ENCODE results near the gene LCAT.

DNA sequence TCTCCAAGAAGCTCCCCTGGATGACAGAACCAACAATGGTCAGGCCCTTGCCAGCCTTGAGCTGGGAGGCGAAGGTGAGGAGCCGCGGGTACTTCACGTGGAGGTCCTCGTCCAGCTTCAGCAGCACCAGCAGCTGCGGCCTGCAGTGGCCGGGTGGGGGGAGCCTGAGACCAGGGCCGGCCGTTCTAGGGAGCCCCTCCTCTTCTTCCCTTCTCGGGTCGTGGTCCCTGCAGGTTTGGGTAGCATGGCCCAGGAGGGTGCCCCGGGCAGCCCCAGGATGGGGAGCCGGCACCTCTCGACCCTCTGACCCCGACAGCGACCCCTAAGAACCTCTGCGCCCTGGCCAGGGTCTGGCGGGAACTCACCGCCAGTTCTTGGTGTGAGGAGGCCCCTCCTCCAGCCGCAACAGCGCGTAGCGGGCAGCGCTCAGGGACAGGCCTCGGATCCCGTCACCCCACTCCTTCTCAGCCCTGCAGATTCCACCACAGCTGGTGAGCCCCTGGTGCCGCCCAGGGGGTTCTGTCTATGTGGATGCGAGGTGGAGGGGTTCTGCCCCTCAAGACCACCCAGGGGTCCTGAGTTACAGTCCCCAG lies 3.1 kb upstream of the LCAT start:
- TF ChIP-seq, protein P1, sequence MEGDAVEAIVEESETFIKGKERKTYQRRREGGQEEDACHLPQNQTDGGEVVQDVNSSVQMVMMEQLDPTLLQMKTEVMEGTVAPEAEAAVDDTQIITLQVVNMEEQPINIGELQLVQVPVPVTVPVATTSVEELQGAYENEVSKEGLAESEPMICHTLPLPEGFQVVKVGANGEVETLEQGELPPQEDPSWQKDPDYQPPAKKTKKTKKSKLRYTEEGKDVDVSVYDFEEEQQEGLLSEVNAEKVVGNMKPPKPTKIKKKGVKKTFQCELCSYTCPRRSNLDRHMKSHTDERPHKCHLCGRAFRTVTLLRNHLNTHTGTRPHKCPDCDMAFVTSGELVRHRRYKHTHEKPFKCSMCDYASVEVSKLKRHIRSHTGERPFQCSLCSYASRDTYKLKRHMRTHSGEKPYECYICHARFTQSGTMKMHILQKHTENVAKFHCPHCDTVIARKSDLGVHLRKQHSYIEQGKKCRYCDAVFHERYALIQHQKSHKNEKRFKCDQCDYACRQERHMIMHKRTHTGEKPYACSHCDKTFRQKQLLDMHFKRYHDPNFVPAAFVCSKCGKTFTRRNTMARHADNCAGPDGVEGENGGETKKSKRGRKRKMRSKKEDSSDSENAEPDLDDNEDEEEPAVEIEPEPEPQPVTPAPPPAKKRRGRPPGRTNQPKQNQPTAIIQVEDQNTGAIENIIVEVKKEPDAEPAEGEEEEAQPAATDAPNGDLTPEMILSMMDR (IDR thresholded peaks at IDR 0.05; ENCODE audit: low read depth, low read length, missing input control), result no peak
- TF ChIP-seq JUND (IDR thresholded peaks at IDR 0.05) (no peak), GABPA (IDR thresholded peaks at IDR 0.05 in 1 of 2, conservative IDR thresholded peaks at IDR 0.05 in 1 of 2) (no peak), RAD21 (IDR thresholded peaks at IDR 0.05) (no peak), SP1 (IDR thresholded peaks at IDR 0.05) (no peak), EGR1 (IDR thresholded peaks at IDR 0.05; ENCODE audit: low read depth in 2 of 2) (no peak), FOXA1 (IDR thresholded peaks at IDR 0.05) (no peak), NR2F2 (IDR thresholded peaks at IDR 0.05) (no peak), HNF4G (IDR thresholded peaks at IDR 0.05) (no peak), YY1 (IDR thresholded peaks at IDR 0.05) (no peak), TAF1 (conservative IDR thresholded peaks at IDR 0.05) (no peak)
- TF ChIP-seq, protein P2, sequence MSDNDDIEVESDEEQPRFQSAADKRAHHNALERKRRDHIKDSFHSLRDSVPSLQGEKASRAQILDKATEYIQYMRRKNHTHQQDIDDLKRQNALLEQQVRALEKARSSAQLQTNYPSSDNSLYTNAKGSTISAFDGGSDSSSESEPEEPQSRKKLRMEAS (IDR thresholded peaks at IDR 0.05), result no peak
- TF ChIP-seq, protein P3, sequence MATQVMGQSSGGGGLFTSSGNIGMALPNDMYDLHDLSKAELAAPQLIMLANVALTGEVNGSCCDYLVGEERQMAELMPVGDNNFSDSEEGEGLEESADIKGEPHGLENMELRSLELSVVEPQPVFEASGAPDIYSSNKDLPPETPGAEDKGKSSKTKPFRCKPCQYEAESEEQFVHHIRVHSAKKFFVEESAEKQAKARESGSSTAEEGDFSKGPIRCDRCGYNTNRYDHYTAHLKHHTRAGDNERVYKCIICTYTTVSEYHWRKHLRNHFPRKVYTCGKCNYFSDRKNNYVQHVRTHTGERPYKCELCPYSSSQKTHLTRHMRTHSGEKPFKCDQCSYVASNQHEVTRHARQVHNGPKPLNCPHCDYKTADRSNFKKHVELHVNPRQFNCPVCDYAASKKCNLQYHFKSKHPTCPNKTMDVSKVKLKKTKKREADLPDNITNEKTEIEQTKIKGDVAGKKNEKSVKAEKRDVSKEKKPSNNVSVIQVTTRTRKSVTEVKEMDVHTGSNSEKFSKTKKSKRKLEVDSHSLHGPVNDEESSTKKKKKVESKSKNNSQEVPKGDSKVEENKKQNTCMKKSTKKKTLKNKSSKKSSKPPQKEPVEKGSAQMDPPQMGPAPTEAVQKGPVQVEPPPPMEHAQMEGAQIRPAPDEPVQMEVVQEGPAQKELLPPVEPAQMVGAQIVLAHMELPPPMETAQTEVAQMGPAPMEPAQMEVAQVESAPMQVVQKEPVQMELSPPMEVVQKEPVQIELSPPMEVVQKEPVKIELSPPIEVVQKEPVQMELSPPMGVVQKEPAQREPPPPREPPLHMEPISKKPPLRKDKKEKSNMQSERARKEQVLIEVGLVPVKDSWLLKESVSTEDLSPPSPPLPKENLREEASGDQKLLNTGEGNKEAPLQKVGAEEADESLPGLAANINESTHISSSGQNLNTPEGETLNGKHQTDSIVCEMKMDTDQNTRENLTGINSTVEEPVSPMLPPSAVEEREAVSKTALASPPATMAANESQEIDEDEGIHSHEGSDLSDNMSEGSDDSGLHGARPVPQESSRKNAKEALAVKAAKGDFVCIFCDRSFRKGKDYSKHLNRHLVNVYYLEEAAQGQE (IDR thresholded peaks at IDR 0.05), result no peak
- TF ChIP-seq, protein P4, sequence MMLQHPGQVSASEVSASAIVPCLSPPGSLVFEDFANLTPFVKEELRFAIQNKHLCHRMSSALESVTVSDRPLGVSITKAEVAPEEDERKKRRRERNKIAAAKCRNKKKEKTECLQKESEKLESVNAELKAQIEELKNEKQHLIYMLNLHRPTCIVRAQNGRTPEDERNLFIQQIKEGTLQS (IDR thresholded peaks at IDR 0.05), result no peak

All from liver (tissue), 3 donors.